Measurements from ENCODE around the gene RITA1.
A peak's percentile ranks its signal among the peaks of the same experiment; 100 is the strongest.
"Not testable (repeated sequence)": the region's sequence is repeated elsewhere in the genome, so short reads cannot be mapped to it uniquely, and the experiment has no call there.

RITA1 gene

GRCh38 chr12:113185180-113186032 lies at the start of gene RITA1, which contains the start of gene DDX54:
RITA1 (plus strand) TSS chr12:113185721; CDS start chr12:113186747, 1,026 bp downstream.
DDX54 (minus strand) TSS chr12:113185478; CDS start chr12:113185451, 27 bp downstream.
- DNase-seq, result peak; percentile 73

DNA sequence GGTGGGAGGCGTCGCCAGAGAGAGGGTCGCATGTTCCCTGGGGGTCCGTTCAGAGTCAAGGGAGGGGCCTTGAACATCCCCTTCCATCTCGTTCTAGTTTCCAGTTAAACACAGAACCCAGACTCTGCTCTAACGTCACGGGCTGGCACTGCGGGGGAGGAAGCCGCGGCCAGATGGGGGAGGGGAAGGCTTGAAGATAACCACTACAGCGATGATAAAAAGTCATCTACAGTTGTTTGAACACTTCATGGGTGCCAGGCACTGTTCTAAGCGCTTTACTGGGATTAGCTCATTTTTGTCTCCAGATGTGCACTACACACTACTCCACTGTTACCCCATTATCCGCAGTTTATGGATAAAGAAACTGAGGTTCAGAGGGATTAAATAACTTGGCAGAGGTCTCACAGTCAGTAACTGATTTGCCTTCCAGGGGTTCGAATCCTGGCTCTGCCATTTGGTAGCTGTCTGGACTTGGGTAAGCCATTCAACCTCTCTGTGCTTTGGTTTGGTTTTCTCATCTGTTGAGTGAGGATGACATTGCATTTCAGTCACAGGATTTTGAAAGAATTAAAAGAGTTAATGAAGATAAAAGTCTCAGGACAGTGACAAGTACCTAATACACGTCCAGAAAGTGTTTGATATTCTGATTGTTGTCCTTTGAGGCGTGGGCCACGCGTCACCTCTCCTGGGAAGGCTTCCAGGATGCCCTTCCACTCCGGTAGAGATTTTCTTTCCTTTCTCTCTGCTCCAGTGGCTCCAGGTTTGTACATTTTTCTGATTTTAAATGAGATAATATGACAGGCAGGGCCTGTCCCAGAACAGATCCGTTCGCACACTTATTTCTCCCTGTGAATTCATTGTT lies 49.2 kb upstream of the RITA1 start:
- no peak for DNase-seq

GRCh38 chr12:113136990-113137511 lies 48.5 kb upstream of the RITA1 start:
- no peak for DNase-seq

DNA sequence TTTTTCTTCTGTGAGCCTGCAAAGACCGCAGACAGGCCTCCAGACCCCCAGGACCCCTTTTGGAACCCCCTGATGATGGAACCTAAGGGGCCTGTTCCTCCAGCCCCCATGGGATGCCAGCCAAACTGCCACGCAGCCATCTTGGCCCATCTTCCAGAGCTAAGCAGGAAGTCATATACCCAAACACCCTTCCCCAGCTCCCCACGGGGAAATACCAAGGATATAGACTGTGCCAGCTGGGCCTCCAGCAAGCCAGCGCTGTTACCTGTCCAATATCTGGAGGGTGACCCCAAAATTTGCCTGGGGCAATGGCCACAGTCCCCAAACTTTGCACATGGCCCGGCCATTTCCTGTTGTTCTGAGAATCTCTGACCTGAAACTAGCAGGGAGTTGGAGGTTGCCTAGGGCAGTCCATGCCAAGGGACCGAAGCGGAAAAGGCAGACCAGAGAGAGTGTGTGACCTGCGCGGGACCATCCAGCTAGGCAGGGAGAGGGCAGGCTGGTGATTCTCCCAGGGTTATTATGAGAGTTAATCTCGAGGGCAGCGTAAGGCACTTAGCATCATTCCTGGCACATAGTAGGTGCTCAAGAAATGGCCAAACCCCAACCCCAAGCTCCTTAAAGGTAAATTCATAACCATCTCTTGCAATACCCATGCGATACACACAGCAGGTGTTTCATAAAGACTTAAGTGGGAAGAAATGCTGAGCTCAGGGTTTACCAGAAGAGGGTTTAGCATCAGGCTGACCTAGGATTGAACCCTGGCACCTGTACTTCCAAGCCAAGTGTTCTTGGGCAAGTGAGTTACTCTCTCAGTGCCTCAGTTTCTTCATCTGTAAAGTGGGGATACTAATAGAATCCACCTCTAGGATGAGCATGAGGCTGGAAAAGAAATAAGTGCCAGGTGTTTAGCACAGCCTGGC lies 47.4 kb upstream of the RITA1 start:
- no peak for DNase-seq

DNA sequence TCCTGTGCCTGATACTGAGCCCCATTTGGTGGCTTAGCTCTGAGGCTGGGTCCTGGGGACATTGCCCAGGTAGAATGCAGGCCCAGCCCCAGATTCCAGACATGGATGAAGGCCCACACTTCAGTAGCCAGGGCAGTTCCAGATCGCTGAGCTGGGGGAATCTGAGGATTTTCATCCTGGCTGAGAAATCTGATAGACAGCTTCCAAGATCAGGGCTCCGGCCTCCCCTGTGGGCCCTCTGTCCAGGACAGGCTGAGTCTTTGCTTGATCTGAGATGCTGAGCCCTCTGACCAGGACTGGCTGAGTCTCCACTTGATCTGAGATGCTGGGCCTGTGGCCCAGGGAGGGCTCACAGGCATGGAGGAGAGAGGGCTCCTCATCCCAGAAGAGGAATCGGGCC lies 46.7 kb upstream of the RITA1 start:
- no peak for DNase-seq

DNA sequence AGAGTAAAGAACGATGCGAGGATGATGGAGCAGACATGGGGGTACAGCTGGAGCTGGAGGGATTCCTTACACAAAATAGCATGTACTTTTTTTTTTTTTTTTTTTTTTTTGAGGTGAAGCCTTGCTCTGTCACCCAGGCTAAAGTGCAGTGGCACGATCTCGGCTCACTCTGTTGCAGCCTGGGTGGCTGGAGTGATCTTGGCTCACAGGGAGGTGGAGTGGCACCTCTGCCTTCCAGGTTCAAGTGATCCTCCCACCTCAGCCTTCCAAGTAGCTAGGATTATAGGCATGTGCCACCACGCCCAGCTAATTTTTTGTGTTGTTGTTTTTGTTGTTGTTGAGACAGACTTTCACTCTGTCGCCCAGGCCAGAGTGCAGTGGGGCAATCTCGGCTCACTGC lies 44.8 kb upstream of the RITA1 start:
- no peak for DNase-seq

DNA sequence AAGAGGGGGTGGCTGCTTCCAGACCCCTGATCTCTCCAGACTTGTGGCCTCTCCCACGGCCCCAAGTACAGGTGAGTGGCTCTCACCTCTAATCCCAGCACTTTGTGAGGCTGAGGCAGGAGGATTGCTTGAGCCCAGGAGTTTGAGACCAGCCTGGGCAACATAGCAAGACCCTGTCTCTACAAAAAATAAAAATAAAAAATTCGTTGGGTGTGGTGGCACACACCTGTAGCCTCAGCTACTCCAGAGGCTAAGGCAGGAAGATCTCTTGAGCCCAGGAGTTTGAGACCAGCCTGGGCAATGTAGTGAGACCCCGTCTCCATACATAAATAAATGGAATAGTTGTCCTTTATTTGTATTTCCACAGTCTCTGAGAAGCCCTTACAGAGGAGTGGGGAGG lies 43.8 kb upstream of the RITA1 start:
- not testable (repeated sequence) for DNase-seq

GRCh38 chr12:113142173-113142885 lies 43.2 kb upstream of the RITA1 start:
- no peak for DNase-seq

DNA sequence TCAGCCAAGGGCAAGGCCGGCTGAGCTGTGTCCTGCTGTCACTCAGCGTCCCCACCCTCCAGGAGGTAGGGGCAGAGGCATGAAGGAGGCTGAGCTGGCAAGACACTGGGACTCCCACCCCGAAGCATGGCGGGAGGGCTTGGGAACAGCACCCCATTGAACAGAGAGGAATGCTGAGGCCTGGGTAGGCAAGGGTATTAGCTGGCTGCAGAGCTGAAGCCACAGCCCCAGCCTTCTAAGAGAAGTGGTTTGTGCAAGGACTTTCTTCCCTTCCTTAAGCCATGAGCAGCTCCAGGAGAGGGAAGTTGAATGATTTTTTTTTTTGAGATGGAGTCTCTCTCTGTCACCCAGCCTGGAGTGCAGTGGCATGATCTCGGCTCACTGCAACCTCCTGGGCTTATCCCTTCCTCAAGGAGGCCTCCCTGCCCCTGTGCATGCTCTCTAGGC lies 42.6 kb upstream of the RITA1 start:
- DNase-seq, result no peak

DNA sequence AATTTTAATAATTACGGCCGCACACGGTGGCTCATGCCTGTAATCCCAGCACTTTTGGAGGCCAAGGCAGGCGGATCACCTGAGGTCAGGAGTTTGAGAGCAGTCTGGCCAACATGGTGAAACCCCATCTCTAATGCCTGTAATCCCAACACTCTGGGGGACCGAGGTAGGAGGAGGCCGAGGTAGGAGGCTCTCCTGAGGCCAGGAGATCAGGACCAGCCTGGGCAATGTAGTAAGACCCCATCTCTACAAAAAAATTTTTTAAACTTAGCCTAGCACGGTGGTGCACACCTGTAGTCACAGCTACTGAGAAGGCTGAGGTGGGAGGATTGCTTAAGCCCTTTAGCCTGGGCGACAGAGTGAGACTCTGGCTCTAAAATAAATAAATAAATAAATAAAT lies 41.6 kb upstream of the RITA1 start:
- DNase-seq, result no peak

DNA sequence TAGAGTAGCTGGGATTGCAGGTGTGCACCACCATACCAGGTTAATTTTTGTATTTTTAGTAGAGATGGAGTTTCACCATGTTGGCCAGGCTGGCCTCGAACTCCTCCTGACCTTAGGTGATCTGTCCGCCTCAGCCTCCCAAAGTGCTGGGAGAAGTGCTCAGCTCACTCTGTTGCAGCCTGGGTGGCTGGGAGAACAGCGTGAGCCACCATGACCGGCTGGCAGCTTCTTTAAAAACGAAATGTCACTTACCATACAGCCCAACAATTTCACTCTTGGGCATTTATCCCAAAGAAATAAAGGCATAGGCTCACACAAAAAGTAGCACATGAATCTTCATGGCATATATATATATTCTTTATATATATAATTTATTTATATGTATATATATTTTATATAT lies 40.7 kb upstream of the RITA1 start:
- DNase-seq, result no peak

DNA sequence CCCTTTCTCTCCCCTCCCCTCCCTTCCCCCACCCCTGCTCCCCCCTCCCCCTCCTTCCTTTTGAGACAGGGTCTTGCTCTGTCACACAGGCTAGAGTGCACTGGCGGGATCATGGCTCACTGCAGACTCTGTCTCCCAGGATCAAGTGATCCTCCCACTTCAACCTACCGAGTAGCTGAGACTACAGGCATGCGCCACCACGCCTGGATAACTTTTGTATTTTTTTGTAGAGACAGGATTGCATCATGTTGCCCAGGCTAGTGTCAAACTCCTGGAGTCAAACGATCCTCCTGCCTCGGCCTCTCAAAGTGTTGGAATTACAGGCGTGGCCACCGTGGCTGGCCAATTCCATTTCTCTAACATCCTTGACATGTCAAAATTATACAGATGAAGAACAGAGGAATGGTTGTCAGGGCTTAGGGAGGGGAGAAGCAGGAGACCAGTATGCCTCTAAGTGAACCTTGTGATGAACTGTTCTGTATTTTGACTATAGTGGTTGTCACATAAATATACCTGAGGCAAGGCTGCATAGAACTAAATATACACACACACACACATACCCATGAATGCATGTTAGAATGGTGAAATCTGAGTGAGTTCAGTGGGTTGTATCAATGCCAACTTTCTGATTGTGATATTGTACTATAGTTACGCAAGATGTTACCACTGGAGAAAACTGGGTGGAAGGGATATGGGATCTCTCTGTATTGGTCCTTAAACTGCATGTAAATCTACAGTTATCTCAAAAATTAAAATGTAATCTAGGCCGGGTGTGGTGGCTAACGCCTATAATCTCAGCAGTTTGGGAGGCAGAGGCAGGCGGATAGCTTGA lies 39.6 kb upstream of the RITA1 start:
- DNase-seq, result no peak

DNA sequence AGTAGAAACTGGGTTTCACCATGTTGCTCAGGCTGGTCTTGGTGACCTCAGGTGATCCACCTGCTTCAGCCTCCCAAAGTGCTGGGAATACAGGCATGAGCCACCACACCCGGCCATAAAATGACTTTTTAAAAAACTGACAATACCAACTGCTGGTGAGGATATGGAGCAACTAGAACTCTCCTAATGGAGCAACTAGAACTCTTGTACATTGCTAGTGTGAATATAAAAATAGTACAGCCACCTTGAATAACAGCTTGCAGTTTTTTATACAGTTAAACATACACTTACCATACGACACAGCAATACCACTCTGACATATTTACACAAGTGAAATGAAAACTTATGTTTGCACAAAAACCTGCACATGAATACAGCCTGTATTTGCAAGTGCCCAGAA lies 38.5 kb upstream of the RITA1 start:
- no peak for DNase-seq

DNA sequence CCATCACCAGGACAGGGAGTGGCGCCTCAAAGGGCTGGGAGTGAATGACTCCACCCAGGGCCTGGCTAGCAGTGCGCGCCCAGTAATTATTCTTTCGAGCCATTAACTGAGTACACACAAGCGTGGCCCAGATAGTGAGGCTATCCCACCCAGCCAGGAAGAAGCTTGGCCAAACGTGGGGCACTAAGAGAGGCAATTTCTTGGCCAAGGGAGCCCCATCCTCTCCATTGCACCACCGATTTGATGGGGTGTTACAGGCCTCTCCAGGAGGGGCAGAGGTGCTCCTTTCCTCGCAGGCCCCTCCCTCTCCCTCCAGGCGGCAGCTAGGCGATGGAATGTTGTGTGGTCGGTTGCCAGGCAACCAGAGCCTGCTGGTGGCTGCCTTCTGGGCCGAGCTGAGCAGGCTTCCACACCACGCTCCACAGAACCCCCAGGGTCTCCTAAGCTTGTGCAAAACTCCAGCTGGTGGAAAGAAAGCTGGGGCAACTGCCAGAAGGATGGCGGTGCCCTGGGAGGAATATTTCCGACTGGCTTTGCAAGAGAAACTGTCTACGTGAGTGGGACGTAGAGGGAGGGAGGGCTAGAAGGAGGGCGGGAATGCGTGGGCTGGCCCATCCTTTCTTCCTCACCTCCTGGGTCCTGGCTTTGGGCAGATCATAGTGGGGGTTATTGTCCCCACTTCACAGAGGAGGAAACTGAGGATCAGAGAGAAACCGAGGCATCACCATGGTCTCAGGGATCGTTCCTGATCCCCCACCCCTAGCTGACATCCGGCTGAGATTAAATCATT lies 36.0 kb upstream of the RITA1 start, which contains the start of gene CFAP73:
TSS of gene CFAP73 (plus strand) at position 364 of the 790 bp plus-strand sequence. CDS start at position 498, 134 bp downstream.
- peak; percentile 33 for DNase-seq

GRCh38 chr12:113151655-113152054 lies 33.9 kb upstream of the RITA1 start:
- no peak for DNase-seq

GRCh38 chr12:113152196-113152834 lies 33.2 kb upstream of the RITA1 start:
- no peak for DNase-seq

GRCh38 chr12:113152835-113153814 lies 32.4 kb upstream of the RITA1 start:
- peak; percentile 53 for DNase-seq
